Neural crest cell (in vitro differentiated cells): ENCODE measurements around the gene HDAC9. TPM values are rescaled to one million over a fixed set of nuclear protein-coding genes. Genes with fewer than 3 reads are reported as not detected.

Source experiments
- DNase-seq: peaks from one replicate; pipeline ENCODE4 v3.0.0; 2021; ENCODE audit warnings: low read depth, mixed read lengths, low spot score
- H3K27ac Mint-ChIP-seq: one replicate; pipeline ENCODE4 v1.8.0; 2021; ENCODE audit warnings: mild to moderate bottlenecking, mixed read lengths; ENCODE audit not compliant: unreplicated experiment
- H3K27me3 Mint-ChIP-seq: 2 replicates; pipeline ENCODE4 v1.8.0; 2021; ENCODE audit warnings: low read depth, mild to moderate bottlenecking, mixed read lengths
- H3K36me3 Mint-ChIP-seq: 2 replicates; pipeline ENCODE4 v1.8.0; 2021; ENCODE audit warnings: low read depth, mild to moderate bottlenecking, mixed read lengths
- H3K4me1 Mint-ChIP-seq: 2 replicates; pipeline ENCODE4 v1.8.0; 2021; ENCODE audit warnings: mixed read lengths
- H3K4me3 Mint-ChIP-seq: one replicate; pipeline ENCODE4 v1.8.0; 2021; ENCODE audit warnings: mild to moderate bottlenecking, mixed read lengths
- H3K9me3 Mint-ChIP-seq: 2 replicates; pipeline ENCODE4 v1.8.0; 2021; ENCODE audit warnings: mixed read lengths
- total RNA-seq: library from RNA; stranded (reverse); gene quantifications from 2 replicates; pipeline ENCODE4 v1.2.1, GENCODE V29; 2021
- TF ChIP-seq, protein P1 (sequence below): fragments of 200-600 bp; sonication (generic); conservative IDR thresholded peaks from 2 replicates; pipeline ENCODE4 v1.5.0; 2021; ENCODE audit warnings: antibody characterized with exemption, mild to moderate bottlenecking

HDAC9 gene
- total RNA-seq, 1 donor from 2014 or later: 32.3 TPM

DNA sequence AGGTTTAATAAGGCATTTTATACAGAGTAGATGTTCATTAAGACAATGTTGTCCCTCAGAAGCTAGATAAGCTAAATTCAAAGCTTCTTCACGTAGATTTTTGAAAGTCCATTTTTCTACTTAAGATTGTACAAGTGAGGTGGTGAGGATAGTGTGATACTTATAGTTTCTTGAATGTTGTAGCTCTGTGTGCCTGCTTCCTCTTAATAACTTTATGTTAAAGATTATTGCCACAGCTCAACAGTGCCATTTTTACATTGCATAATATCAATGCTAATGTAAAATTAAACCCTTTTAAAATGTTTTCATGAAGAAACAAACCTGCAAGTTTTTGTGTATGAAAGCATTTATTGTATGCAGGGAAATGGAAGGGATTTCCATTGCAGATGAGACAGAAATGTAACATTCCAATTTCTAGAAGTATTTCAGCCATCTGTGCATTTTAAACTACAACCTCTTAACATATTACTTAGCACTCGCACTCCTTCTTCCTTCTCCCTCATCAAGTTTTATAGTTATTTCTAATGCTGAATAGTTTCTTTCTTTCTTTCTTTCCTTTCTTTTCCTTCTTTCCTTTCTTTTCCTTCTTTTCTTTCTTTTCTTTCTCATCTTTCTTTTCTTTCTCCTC lies 409.9 kb downstream of the HDAC9 start:
- TF ChIP-seq, protein P1, sequence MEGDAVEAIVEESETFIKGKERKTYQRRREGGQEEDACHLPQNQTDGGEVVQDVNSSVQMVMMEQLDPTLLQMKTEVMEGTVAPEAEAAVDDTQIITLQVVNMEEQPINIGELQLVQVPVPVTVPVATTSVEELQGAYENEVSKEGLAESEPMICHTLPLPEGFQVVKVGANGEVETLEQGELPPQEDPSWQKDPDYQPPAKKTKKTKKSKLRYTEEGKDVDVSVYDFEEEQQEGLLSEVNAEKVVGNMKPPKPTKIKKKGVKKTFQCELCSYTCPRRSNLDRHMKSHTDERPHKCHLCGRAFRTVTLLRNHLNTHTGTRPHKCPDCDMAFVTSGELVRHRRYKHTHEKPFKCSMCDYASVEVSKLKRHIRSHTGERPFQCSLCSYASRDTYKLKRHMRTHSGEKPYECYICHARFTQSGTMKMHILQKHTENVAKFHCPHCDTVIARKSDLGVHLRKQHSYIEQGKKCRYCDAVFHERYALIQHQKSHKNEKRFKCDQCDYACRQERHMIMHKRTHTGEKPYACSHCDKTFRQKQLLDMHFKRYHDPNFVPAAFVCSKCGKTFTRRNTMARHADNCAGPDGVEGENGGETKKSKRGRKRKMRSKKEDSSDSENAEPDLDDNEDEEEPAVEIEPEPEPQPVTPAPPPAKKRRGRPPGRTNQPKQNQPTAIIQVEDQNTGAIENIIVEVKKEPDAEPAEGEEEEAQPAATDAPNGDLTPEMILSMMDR: no peak
- DNase-seq: no peak
- H3K4me3 Mint-ChIP-seq: no peak overlapping the region
- no peaks in the 10 kb centered on the region for H3K27me3 Mint-ChIP-seq
- peaks cover 3% of the 10 kb centered on the region for H3K36me3 Mint-ChIP-seq
- H3K4me1 Mint-ChIP-seq: no peaks in the 10 kb centered on the region
- no peak overlapping the region for H3K27ac Mint-ChIP-seq
- peaks cover 8% of the 10 kb centered on the region for H3K9me3 Mint-ChIP-seq

DNA sequence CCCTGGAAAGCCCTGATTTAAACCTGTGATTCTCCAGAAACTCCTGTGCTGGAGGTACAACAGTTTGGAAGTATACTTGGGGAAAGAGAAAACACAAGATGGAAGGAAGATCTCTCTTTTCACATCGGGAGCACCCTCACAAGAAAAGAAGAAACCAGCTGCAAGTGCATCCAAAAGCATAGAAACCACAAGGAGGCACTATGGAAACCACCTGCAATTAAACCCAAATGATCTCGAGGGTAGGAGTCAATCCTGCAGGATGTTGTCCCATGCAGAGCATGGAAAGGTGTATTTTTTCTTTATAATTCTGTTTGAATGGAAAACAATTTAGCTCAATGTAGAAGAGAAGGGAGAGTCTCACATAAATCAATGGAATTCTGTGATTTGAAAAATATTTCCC lies 411.4 kb downstream of the HDAC9 start:
- H3K27ac Mint-ChIP-seq: no peak overlapping the region
- no peak for DNase-seq
- no peaks in the 10 kb centered on the region for H3K4me1 Mint-ChIP-seq

DNA sequence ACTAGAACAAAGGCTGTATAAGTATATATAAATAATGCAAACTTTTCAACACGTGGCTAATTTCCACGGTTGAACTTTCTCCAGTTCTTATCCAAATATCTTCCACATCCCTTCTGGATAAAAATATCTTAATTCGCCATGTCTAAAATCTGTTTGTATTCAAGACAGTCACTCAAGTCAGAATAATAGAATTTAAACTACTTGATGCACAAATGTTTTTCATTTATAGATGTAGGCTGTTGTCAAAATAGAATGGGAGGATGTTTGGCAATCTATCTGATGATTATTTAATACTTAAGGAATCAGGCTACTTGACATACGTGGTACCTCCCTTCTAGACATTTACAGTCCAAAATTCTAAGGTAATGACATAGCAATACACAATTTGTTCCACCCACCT lies 417.6 kb downstream of the HDAC9 start:
- peaks cover 8% of the 10 kb centered on the region for H3K9me3 Mint-ChIP-seq
- TF ChIP-seq, protein P1: no peak
- DNase-seq: no peak
- H3K27me3 Mint-ChIP-seq: no peaks in the 10 kb centered on the region
- H3K27ac Mint-ChIP-seq: no peak overlapping the region
- peaks cover 15% of the 10 kb centered on the region for H3K4me1 Mint-ChIP-seq
- H3K36me3 Mint-ChIP-seq: no peaks in the 10 kb centered on the region
- H3K4me3 Mint-ChIP-seq: no peak overlapping the region

More for the DNA sequence above, 411.4 kb downstream of the HDAC9 start:
- TF ChIP-seq, protein P1: no peak
- H3K4me3 Mint-ChIP-seq: no peak overlapping the region
- peaks cover 3% of the 10 kb centered on the region for H3K36me3 Mint-ChIP-seq
- no peaks in the 10 kb centered on the region for H3K27me3 Mint-ChIP-seq
- H3K9me3 Mint-ChIP-seq: peaks cover 11% of the 10 kb centered on the region

DNA sequence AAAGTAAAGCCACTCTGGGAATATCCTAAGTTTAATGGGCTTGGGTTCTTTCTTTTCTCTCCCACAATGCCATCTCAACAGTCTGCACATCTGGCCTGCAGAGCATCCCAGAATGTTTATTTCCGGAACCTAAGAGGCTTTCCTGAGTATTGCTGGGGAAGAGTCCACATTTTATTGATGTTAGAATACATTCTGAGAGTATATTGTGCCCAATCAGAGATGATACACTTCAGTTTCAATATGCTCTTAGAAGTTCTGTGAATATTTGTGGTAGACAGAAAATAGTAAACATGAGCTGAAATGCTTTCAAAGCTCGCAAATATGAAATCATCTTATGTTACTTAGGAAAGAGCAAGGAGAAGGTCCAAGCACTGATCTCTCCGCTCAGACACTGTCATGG lies 421.3 kb downstream of the HDAC9 start:
- Mint-ChIP-seq H3K4me3 (no peak overlapping the region), H3K27me3 (no peaks in the 10 kb centered on the region), H3K27ac (no peak overlapping the region), H3K9me3 (peaks cover 3% of the 10 kb centered on the region), H3K4me1 (peaks cover 15% of the 10 kb centered on the region), H3K36me3 (peaks cover 3% of the 10 kb centered on the region)
- DNase-seq: no peak
- TF ChIP-seq, protein P1: no peak

DNA sequence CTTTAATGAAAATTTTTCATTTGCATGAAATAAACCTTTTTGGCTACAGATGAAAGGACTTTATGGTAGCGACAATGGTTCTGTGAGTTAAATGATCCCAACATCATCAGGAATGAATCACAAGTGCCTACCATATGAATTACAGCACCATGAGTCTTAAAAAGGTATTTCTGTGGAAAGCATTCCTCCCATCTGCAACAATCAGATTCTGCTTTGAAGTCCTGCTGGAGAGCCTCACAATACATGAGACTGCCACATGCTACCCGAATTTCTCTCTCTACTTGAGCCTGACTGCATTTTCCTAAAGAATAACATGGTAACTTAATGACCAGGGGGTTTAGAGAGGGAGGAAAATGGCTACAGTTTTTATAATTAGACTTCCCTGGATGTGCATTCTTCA lies 431.6 kb downstream of the HDAC9 start:
- Mint-ChIP-seq H3K9me3 (no peaks in the 10 kb centered on the region), H3K4me1 (no peaks in the 10 kb centered on the region), H3K27me3 (no peaks in the 10 kb centered on the region), H3K36me3 (no peaks in the 10 kb centered on the region), H3K27ac (no peak overlapping the region), H3K4me3 (no peak overlapping the region)
- DNase-seq: no peak
- TF ChIP-seq, protein P1: no peak
